ENCODE measurements around the gene C1orf21. TPM values are rescaled to one million over a fixed set of nuclear protein-coding genes. Genes with fewer than 3 reads are reported as not detected.
A peak's percentile ranks its signal among the peaks of the same experiment; 100 is the strongest.

Gene C1orf21
- total RNA-seq, 1 donor from 2014 or later, result 12.7 TPM

GRCh38 chr1:184412472-184412871 is 25.6 kb downstream of the C1orf21 start:
- DNase-seq (ENCODE audit: low read depth in 2 of 2), result no peak

GRCh38 chr1:184416481-184416880 is 29.7 kb downstream of the C1orf21 start:
- no peak for DNase-seq (ENCODE audit: low read depth in 2 of 2)

- DNase-seq (ENCODE audit: low read depth in 2 of 2), result no peak
These were observed 30.1 kb downstream of the C1orf21 start for GRCh38 chr1:184416946-184417345.

GRCh38 chr1:184417916-184418315 is 31.1 kb downstream of the C1orf21 start:
- peak in 1 of 2 donors; percentile 16 for DNase-seq (ENCODE audit: low read depth in 2 of 2)

GRCh38 chr1:184418652-184419349 is 32.0 kb downstream of the C1orf21 start:
- no peak for DNase-seq (ENCODE audit: low read depth in 2 of 2)

- DNase-seq (ENCODE audit: low read depth in 2 of 2), result no peak
These were observed 32.7 kb downstream of the C1orf21 start for GRCh38 chr1:184419350-184420161.

- peak; percentile 35 to 58 for DNase-seq (ENCODE audit: low read depth in 2 of 2)
These were observed 35.8 kb downstream of the C1orf21 start for GRCh38 chr1:184422490-184423233.

GRCh38 chr1:184423649-184424048 is 36.8 kb downstream of the C1orf21 start:
- DNase-seq (ENCODE audit: low read depth in 2 of 2), result no peak

- DNase-seq (ENCODE audit: low read depth in 2 of 2), result no peak
These were observed 37.3 kb downstream of the C1orf21 start for GRCh38 chr1:184424157-184424556.

GRCh38 chr1:184424945-184425344 is 38.1 kb downstream of the C1orf21 start:
- DNase-seq (ENCODE audit: low read depth in 2 of 2), result no peak

- DNase-seq (ENCODE audit: low read depth in 2 of 2), result no peak
These were observed 38.8 kb downstream of the C1orf21 start for GRCh38 chr1:184425449-184426277.

GRCh38 chr1:184426278-184426674 is 39.4 kb downstream of the C1orf21 start:
- no peak for DNase-seq (ENCODE audit: low read depth in 2 of 2)

GRCh38 chr1:184427722-184428121 is 40.9 kb downstream of the C1orf21 start:
- no peak for DNase-seq (ENCODE audit: low read depth in 2 of 2)

- DNase-seq (ENCODE audit: low read depth in 2 of 2), result no peak
These were observed 41.8 kb downstream of the C1orf21 start for GRCh38 chr1:184428604-184429003.

GRCh38 chr1:184429335-184429734 is 42.5 kb downstream of the C1orf21 start:
- DNase-seq (ENCODE audit: low read depth in 2 of 2), result no peak

- DNase-seq (ENCODE audit: low read depth in 2 of 2), result no peak
These were observed 47.2 kb downstream of the C1orf21 start for GRCh38 chr1:184433956-184434502.

- DNase-seq (ENCODE audit: low read depth in 2 of 2), result no peak
These were observed 50.5 kb downstream of the C1orf21 start for GRCh38 chr1:184437291-184437690.

- DNase-seq (ENCODE audit: low read depth in 2 of 2), result no peak
These were observed 51.5 kb downstream of the C1orf21 start for GRCh38 chr1:184438363-184438762.

GRCh38 chr1:184442260-184442659 is 55.4 kb downstream of the C1orf21 start:
- no peak for DNase-seq (ENCODE audit: low read depth in 2 of 2)

- no peak for DNase-seq (ENCODE audit: low read depth in 2 of 2)
These were observed 56.4 kb downstream of the C1orf21 start for GRCh38 chr1:184443201-184443600.

- DNase-seq (ENCODE audit: low read depth in 2 of 2), result no peak
These were observed 56.8 kb downstream of the C1orf21 start for GRCh38 chr1:184443624-184444023.
